Neural cell (in vitro differentiated cells): Measurements from ENCODE around the gene CDK11A.
"Not testable (repeated sequence)": the region's sequence is repeated elsewhere in the genome, so short reads cannot be mapped to it uniquely, and the experiment has no call there.

Experiments used
- CTCF ChIP-seq: fragments of 450-650 bp; IDR thresholded peaks from 2 replicates; pipeline ENCODE4 v1.5.1; 2014; ENCODE audit warnings: antibody characterized with exemption, mild to moderate bottlenecking, moderate library complexity; ENCODE audit not compliant: poor library complexity, severe bottlenecking
- EP300 ChIP-seq: fragments of 450-650 bp; conservative IDR thresholded peaks from 2 replicates; pipeline ENCODE4 v1.6.1; 2014; ENCODE audit warnings: antibody characterized with exemption, mild to moderate bottlenecking, moderate library complexity; ENCODE audit not compliant: poor library complexity, severe bottlenecking
- EZH2 ChIP-seq: fragments of 200-600, 300-800 bp; shearing (Covaris generic), sonication (generic); IDR thresholded peaks from 2 replicates; pipeline ENCODE4 v1.6.1; 2014; ENCODE audit warnings: antibody characterized with exemption, low read length, borderline replicate concordance, mild to moderate bottlenecking; ENCODE audit not compliant: insufficient read depth, poor library complexity, severe bottlenecking
- MXI1 ChIP-seq: fragments of 450-650 bp; conservative IDR thresholded peaks from 2 replicates; pipeline ENCODE4 v1.6.1; 2014; ENCODE audit warnings: antibody characterized with exemption, mild to moderate bottlenecking; ENCODE audit not compliant: poor library complexity, severe bottlenecking
- POLR2AphosphoS5 ChIP-seq: IDR thresholded peaks from 2 replicates; pipeline ENCODE4 v1.6.1; 2012
- REST ChIP-seq: IDR thresholded peaks from 2 replicates; pipeline ENCODE4 v1.6.1; 2012; ENCODE audit warnings: borderline replicate concordance
- SMC3 ChIP-seq: fragments of 450-650 bp; conservative IDR thresholded peaks from 2 replicates; pipeline ENCODE4 v1.6.1; 2014; ENCODE audit warnings: antibody characterized with exemption, mild to moderate bottlenecking, moderate library complexity; ENCODE audit not compliant: poor library complexity
- TAF1 ChIP-seq: IDR thresholded peaks from 2 replicates; pipeline ENCODE4 v1.6.1; 2012; ENCODE audit warnings: low read depth

GRCh38 chr1:1741013-1741412, 16.9 kb upstream of the CDK11A start:
- TF ChIP-seq SMC3, CTCF, EZH2, POLR2AphosphoS5, MXI1, EP300, TAF1, REST: not testable (repeated sequence)
